Measurements from ENCODE around the gene RABEP2. TPM values are rescaled to one million over a fixed set of nuclear protein-coding genes. Genes with fewer than 3 reads are reported as not detected.
A peak's percentile ranks its signal among the peaks of the same experiment; 100 is the strongest.

Gene RABEP2
- total and polyA plus RNA-seq, 12 donors, result 11.8 to 47.6 (median 15.9) TPM

DNA sequence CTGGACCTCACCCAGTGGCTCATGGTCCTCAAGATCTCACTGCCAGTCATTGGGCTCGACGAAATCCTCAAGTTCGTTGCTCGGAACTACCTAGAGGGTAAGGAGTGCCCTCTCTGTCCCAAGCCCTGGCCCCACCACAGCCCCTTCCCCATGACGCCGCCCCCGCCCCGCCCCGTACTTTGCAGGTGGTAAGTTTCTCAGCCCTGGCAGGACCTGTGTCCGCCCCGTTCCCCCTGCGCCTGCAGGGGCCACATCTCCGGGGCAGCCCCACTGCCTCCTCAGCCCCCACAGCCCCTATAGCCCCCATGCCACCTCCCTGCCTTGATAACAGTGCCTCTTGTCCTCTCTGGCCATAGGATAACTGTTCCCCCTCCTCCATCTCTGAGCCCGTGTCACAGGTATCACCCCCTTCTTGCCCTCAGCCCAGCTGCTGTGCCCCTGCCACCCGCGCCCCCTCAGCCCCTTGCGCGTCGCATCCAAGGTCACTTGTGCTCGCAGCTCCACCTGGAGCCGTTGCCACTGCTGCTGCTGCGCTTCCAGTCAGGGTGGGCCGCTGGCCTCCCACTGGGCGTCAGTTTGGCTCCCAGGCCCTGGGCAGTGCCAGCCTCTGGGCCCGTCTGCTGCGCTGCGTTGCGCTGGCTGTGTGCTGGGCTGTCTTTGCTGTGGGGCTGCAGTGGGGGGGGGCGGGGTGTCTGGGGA lies 21.5 kb downstream of the RABEP2 start:
- intact Hi-C loops (cut with DNase I), result no loop called here
- H3K27me3 ChIP-seq, result no peaks in the 10 kb centered on the region
- WGBS, 2 donors, result 90% methylated on average over 29 of the region's 29 CpGs

DNA sequence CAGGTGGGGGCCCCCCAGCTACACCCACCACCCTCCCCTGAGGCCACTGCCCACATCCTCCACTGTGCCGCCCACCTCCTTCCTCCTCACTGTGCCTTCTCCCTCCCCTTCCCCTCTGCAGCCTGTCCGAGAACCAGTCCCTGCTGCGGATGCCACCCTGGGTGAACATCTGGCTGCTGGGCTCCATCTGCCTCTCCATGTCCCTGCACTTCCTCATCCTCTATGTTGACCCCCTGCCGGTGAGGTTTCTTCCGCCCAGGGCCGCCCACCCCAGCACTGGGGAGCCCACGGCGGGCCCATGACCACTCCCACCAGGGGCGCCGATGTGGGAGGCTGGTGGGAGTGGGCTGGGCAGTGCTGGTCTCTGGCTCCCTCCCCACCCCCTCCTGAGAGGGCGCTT lies 22.1 kb downstream of the RABEP2 start:
- Histone ChIP-seq H3K36me3 (peaks cover 0 to 47% (median 17%) of the 10 kb centered on the region in 9 donors), H3K27ac (no peak overlapping the region), H3K4me1 (no peaks in the 10 kb centered on the region), H3K27me3 (no peaks in the 10 kb centered on the region), H3K9me3 (no peaks in the 10 kb centered on the region), H3K4me3 (no peak overlapping the region)
- intact Hi-C loops (cut with DNase I), result no loop called here
- TF ChIP-seq, protein P1, sequence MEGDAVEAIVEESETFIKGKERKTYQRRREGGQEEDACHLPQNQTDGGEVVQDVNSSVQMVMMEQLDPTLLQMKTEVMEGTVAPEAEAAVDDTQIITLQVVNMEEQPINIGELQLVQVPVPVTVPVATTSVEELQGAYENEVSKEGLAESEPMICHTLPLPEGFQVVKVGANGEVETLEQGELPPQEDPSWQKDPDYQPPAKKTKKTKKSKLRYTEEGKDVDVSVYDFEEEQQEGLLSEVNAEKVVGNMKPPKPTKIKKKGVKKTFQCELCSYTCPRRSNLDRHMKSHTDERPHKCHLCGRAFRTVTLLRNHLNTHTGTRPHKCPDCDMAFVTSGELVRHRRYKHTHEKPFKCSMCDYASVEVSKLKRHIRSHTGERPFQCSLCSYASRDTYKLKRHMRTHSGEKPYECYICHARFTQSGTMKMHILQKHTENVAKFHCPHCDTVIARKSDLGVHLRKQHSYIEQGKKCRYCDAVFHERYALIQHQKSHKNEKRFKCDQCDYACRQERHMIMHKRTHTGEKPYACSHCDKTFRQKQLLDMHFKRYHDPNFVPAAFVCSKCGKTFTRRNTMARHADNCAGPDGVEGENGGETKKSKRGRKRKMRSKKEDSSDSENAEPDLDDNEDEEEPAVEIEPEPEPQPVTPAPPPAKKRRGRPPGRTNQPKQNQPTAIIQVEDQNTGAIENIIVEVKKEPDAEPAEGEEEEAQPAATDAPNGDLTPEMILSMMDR (IDR thresholded peaks at IDR 0.05), result no peak
- 62 to 74% methylated on average over 11 of the region's 11 CpGs for WGBS, 2 donors
- ATAC-seq (peak in 2 of 8 donors; percentile 11 to 16), DNase-seq (no peak)

More for the DNA sequence above, 21.5 kb downstream of the RABEP2 start:
- ATAC-seq (peak in 1 of 8 donors; percentile 13), DNase-seq (no peak)
- Histone ChIP-seq H3K9me3 (no peaks in the 10 kb centered on the region), H3K36me3 (peaks cover 0 to 47% (median 17%) of the 10 kb centered on the region in 9 donors), H3K4me3 (no peak overlapping the region), H3K27ac (no peak overlapping the region), H3K4me1 (no peaks in the 10 kb centered on the region)
- TF ChIP-seq, protein P1 (IDR thresholded peaks at IDR 0.05), result no peak

DNA sequence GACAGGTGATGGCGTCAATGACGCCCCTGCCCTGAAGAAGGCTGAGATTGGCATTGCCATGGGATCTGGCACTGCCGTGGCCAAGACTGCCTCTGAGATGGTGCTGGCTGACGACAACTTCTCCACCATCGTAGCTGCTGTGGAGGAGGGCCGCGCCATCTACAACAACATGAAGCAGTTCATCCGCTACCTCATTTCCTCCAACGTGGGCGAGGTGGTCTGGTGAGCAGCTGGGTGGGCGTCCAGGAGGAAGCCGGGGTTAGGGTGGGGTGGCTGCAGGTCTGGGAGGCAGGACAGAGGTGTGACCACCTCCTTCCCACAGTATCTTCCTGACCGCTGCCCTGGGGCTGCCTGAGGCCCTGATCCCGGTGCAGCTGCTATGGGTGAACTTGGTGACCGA lies 23.2 kb downstream of the RABEP2 start:
- Histone ChIP-seq H3K27me3 (no peaks in the 10 kb centered on the region), H3K4me1 (no peaks in the 10 kb centered on the region), H3K4me3 (no peak overlapping the region), H3K9me3 (no peaks in the 10 kb centered on the region), H3K27ac (no peak overlapping the region), H3K36me3 (peaks cover 0 to 40% (median 17%) of the 10 kb centered on the region in 9 donors)
- WGBS, 2 donors, result 84 to 88% methylated on average over 15 of the region's 15 CpGs
- intact Hi-C loops (cut with DNase I), result no loop called here
- no peak for DNase-seq
- TF ChIP-seq, protein P1 (IDR thresholded peaks at IDR 0.05), result no peak
- ATAC-seq, result no peak

DNA sequence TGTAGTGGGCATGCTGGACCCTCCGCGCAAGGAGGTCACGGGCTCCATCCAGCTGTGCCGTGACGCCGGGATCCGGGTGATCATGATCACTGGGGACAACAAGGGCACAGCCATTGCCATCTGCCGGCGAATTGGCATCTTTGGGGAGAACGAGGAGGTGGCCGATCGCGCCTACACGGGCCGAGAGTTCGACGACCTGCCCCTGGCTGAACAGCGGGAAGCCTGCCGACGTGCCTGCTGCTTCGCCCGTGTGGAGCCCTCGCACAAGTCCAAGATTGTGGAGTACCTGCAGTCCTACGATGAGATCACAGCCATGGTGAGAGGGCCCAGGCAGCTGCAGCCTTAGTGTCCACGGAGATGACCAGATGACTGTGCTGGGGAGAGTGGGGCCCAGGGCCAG lies 24.4 kb downstream of the RABEP2 start:
- H3K27me3 ChIP-seq, result no peaks in the 10 kb centered on the region
- ATAC-seq (no peak), DNase-seq (no peak)
- H3K36me3 ChIP-seq, result peaks cover 0 to 28% (median 13%) of the 10 kb centered on the region in 9 donors
- H3K9me3 ChIP-seq, result no peaks in the 10 kb centered on the region
- H3K27ac ChIP-seq, result no peak overlapping the region
- H3K4me3 ChIP-seq, result no peak overlapping the region
- H3K4me1 ChIP-seq, result no peaks in the 10 kb centered on the region
- intact Hi-C loops (cut with DNase I), result no loop called here
- 91 to 93% methylated on average over 25 of the region's 25 CpGs for WGBS, 2 donors
- TF ChIP-seq, protein P1 (IDR thresholded peaks at IDR 0.05), result no peak

Data from heart right ventricle (tissue), 16 donors.